Middle frontal gyrus (tissue), 1 donor: ENCODE measurements around the gene ACTMAP.
"Not testable (repeated sequence)": the region's sequence is repeated elsewhere in the genome, so short reads cannot be mapped to it uniquely, and the experiment has no call there.

ENCODE experiments used
- DNase-seq: peaks from one replicate; pipeline ENCODE4 v3.0.0-alpha.2; 2015; ENCODE audit warnings: low spot score; ENCODE audit errors: extremely low spot score

The ACTMAP gene

GRCh38 chr19:40750058-40750873 is at the start of gene ACTMAP:
Gene ACTMAP (minus strand): TSS chr19:40750477. CDS start chr19:40749803, 674 bp downstream.
- DNase-seq = peak; percentile 100

GRCh38 chr19:40799558-40800338 is 49.5 kb upstream of the ACTMAP start:
- DNase-seq = no peak

GRCh38 chr19:40798683-40799557 is 48.6 kb upstream of the ACTMAP start, which contains the start of gene EGLN2:
Gene EGLN2 (plus strand): TSS chr19:40799191. CDS start chr19:40800573, 1,382 bp downstream.
- DNase-seq = peak; percentile 99

GRCh38 chr19:40797963-40798682 is 47.8 kb upstream of the ACTMAP start:
- no peak for DNase-seq

GRCh38 chr19:40797166-40797962 is 47.1 kb upstream of the ACTMAP start:
- DNase-seq = no peak

- DNase-seq = no peak
These were observed 41.7 kb upstream of the ACTMAP start for GRCh38 chr19:40791996-40792395.

- DNase-seq = no peak
These were observed 41.1 kb upstream of the ACTMAP start for GRCh38 chr19:40791349-40791748.

- no peak for DNase-seq
These were observed 36.1 kb upstream of the ACTMAP start for GRCh38 chr19:40786060-40787037.

GRCh38 chr19:40785526-40785925 is 35.2 kb upstream of the ACTMAP start:
- no peak for DNase-seq

GRCh38 chr19:40784146-40784545 is 33.9 kb upstream of the ACTMAP start:
- not testable (repeated sequence) for DNase-seq

GRCh38 chr19:40783711-40784110 is 33.4 kb upstream of the ACTMAP start:
- no peak for DNase-seq

- no peak for DNase-seq
These were observed 30.9 kb upstream of the ACTMAP start for GRCh38 chr19:40781140-40781539.

- no peak for DNase-seq
These were observed 30.3 kb upstream of the ACTMAP start for GRCh38 chr19:40780582-40780981.

GRCh38 chr19:40778706-40779284 is 28.5 kb upstream of the ACTMAP start:
- no peak for DNase-seq

- peak; percentile 99 for DNase-seq
These were observed 27.8 kb upstream of the ACTMAP start, which contains the start of gene RAB4B for GRCh38 chr19:40777937-40778705. Gene RAB4B (plus strand): TSS chr19:40778247. CDS start chr19:40778376, 129 bp downstream.

GRCh38 chr19:40777645-40777936 is 27.3 kb upstream of the ACTMAP start:
- no peak for DNase-seq

GRCh38 chr19:40776932-40777644 is 26.8 kb upstream of the ACTMAP start:
- DNase-seq = peak; percentile 83
